NCI-H345 treated with DMSO at 0.1 percent for 48 hours (cell line): ENCODE data around the gene METTL2A.
A peak's percentile ranks its signal among the peaks of the same experiment; 100 is the strongest.
"Not testable (repeated sequence)": the region's sequence is repeated elsewhere in the genome, so short reads cannot be mapped to it uniquely, and the experiment has no call there.

Experiments
- DNase-seq: peaks from one replicate; lab custom pipeline; 2025; ENCODE audit not compliant: unreplicated experiment; lab: John Stamatoyannopoulos, UW

The METTL2A gene

DNA sequence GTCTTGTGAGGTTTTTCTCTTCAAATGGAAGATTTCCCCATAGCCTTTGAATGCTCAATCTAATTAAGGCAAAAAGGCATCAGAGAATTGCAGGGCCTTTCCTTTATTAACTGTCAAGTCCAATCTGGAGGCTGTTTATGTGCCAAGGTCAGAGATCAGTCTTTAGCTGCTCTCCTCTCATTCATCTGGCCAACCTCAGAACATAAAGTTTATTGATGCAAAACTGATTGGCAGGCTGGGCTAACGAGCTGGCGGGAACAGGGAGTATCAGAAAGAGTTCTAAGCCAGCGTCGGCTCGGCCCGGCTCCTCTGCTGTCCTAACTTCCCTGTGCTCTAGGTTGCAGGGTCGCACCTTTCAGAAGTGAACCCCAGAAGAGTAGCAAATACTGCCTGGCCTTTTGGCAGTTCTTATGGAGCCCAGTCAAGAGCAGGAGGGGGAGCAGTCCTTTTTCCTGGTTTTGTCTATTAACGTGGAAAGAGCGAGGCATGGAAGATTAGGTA is 47.7 kb downstream of the METTL2A start:
- not testable (repeated sequence) for DNase-seq

DNA sequence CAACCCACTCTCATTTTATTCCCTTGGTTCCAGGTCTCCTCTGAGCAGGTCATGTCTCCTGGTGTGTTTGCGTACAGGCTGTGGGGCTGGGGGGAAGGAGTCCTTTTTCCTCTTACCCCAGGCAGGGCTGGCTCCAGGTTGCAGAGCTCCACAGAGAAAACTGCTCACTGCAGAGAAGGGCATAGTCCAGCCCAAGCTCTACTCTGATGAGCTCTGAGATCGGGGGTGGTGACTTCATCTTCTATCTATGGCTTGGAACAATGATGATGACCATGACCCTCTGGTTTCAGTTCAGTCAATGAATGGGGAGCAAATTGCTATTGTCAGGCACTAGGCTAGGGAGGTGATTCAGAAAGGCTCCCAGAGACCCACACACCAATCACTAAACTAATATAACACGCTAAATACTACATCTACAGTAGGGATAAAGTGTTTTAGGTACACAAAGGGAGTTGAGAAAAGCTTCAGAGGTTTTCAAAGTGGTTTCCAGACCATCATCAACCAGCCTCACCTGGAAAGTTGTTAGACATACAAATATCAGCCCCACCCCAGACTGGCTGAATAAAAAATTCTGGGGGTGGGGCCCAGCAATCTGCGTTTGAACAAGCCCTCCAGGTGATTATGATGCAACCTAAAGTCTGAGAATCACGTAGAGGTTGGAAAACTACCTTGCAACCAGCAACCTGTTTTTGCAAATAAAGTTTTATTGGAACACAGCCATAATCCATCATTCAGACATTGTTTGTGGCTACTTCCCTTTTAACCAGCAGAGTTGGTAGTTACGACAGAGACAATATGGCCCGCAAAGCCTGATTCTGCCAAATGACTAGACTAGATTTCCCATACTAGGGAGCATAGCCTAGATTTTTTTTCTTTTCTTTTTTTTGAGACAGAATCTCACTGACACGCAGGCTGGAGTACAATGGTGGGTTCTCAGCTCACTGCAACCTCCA is 49.6 kb downstream of the METTL2A start:
- DNase-seq, result not testable (repeated sequence)

DNA sequence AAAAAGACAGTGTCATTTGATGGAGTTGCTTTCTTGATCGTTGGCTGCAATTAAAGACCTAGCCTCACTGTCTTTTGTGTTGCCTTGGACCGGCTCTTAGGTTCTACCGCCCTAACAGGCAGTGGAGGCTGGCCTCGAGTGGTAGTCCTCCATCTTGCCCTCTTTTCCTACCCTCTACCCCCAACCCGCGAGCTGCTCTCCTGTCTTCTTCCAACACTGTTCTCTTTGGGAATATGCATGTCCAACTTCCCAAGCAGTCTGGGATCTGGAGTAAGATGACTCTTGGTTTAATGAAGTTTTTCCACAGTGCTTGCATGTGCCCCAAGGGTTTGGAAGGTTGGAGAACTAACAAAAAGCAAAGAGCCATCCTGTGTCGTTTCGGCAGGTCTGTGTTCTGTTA is 53.4 kb downstream of the METTL2A start:
- DNase-seq, result not testable (repeated sequence)

DNA sequence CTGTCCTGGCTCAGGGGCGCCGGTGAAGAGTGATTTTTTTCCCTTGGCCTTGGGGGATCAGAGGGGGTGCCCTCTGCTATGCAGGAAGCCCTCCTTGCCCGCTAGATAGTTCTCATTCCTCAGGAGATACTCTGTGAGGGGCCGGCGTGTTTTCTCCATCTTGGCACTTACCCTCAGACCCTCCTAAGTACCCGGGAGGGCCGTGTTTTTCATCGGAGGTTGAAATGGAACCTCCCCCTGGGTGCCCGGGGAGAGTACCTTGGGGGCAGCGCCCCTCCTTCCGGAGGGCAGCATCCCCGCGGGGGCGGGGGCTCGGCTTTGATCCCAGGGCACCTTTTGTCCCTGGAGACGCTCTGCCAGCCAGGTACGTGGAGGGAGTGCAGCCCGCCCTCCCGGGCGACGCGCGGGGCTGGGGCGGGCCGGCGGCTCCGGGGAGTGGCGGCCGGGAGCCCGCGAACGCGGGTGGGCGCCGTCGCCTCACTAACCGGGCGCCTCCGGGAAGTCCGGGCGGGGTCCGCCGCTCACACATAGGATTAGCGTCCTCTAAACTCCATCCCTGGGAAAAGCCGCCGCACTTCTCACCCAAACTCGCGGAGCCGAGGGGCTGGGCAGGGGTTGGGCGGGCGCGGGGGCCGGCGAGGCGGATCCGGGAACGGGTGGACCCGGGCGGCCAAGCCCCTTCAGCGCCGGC is 54.2 kb downstream of the METTL2A start:
- not testable (repeated sequence) for DNase-seq

DNA sequence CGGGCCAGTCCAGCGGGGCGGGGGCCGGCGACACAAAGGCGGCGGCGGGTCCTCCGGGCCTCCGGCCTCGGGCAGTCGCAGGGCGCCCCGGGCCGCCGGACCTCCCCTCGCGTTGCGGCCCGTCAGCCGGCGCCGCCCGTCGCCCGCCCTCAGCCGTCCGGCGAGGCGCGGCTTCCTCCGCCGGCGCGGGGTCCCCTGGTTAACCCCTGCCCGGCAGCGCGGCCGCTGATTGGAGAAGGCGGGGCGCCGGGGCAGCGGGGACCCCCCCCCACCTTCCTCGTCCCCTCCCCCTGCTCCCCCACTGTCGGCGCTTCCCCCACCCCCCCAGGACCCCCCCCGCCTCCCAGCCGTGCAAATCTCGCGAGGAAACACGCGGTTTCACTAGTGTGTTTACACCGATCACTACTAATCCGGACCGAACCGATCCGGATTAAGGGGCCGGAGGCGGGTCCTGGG is 54.8 kb downstream of the METTL2A start, which contains the start of gene TLK2:
Gene TLK2, plus strand, starts transcription at position 402 of the 456 bp plus-strand sequence. CDS start 2,301 bp downstream, outside the sequence.
- DNase-seq, result peak; percentile 41

DNA sequence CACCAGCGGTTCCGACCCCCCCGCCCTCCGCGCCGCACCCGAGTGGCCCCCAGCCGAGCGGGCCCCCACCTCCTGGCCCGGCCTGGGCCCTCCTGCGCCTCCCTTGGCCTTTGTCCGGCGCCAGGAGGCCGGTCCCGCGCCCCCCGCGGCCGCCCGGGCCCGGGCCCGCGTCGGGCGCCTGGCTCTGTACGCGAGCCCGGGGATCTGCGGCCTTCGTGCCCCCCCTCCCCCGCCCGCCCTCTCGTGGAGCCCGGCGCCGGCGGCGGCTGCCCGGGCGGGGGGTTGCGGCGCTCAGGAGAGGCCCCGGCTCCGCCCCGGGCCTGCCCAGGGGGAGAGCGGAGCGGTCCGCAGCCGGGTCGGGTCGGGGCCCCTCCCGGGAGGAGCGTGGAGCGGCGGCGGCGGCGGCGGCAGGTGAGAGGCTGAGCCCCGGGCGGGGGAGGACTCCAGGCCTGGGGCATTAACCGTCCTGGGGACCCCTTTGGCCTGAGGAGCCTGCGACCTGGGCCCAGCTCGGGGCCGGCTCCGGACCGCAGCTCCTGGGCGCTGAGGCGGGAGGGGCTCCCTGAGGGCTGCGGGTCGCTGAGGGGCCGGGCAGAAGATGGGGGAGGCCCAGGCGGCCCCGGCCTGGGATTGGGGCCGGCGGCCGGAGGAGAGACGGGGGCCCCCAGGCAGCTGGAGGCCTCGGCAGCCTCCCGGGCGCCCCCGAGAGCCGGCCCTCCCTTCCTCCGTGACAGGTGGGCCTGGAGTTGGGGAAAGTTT is 55.4 kb downstream of the METTL2A start:
- not testable (repeated sequence) for DNase-seq

DNA sequence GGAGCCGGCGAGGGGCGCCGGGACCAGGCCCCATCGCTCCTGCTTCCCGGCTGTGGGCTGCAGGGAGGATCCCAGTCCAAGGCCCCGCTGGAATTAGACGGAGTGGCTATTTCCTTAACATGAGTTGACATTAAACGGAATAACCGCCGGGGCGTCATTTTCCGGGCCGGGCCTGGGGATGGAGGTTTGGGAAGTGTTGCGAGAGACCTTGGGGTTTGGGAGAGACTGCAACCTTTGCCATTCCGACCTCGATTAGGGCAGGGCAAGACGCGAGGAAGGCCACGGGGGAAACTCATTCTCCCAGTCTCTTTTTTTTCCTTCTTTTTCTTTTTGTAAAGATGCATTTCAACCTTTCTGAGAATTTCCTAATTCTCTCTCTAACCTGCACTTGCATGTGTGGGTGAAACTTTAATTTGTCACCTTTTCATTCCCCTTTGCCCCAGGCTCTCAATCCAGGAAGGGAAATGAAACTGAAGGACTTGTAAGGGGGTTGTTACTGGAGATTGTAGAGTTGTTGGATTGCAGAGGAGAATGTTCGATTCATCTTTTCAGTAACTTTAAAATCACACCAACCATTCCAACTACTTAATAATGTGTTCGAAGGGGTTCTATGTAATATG is 56.1 kb downstream of the METTL2A start:
- DNase-seq, result not testable (repeated sequence)

DNA sequence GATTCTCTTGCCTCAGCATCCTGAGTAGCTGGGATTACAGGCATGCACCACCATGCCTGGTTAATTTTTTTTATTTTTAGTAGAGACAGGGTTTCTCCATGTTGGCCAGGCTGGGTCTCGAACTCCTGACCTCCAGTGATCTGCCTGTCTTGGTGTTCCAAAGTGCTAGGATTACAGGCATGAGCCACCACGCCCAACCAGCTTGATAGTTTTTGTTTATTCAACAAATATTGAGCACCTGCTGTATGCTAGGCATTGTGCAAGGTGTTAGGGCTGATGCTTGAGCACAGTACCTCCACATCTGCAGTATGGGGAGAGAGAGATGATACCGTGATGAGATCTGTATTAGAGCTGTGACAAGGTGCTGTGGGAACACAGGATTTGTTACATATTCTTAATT is 58.9 kb downstream of the METTL2A start:
- not testable (repeated sequence) for DNase-seq

DNA sequence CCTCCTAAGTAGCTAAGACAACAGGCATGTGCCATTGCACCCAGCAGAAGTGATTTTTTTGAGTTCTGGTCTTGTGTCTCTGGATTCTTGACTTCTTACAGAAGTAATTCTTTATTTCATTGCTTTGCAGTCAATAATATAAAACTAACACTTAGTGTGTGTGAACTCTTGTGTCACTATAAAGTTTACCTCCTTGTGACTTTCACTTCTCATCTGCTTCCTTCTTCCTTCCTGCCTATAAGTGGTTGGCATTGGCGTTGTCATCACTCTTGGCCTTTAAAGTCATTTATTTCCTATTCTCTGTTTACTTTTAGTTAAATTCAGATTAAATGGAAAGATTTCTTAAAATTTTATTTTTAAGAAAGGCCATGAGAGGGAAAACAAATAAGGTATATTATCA is 67.3 kb downstream of the METTL2A start:
- DNase-seq, result not testable (repeated sequence)

DNA sequence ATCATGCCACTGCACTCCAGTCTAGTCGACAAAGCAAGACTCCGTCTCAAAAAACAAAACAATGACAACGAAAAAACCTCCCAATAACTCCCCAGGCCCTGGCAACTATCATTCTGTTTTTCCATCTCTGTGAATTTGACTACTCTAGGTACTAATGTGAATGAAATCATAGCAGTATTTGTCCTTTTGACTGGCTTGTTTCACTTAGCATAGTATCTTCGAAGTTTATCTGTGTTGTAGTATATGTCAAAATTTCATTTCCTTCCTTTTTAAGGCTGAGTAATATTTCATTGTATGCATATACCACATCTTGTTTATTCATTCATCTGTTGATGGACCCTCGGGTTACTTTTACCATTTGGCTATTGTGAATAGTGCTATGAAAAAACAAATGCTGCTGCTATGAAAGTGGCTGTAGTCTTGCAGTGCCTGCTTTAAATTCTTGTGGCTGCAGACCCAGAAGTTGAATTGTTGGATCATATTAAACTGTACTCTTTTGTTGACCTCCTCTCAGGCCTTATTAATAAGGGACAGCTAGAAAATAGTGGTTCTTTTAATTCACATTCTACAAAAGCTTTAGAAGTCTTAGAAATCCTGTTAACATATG is 69.5 kb downstream of the METTL2A start:
- not testable (repeated sequence) for DNase-seq

DNA sequence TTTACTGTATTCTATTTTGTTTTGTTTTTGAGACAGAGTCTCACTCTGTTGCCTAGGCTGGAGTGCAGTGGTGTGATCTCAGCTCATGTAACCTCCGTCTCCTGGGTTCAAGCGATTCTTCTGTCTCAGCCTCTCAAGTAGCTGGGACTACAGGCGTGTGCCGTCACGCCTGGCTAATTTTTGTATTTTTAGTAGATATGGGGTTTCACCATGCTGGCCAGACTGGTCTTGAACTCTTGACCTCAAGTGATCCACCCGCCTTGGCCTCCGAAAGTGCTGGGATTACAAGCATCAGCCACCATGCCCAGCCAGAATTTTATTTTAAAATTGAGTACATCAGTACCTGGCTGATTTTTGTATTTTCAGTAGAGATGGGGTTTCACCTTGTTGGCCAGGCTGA is 70.4 kb downstream of the METTL2A start:
- not testable (repeated sequence) for DNase-seq

DNA sequence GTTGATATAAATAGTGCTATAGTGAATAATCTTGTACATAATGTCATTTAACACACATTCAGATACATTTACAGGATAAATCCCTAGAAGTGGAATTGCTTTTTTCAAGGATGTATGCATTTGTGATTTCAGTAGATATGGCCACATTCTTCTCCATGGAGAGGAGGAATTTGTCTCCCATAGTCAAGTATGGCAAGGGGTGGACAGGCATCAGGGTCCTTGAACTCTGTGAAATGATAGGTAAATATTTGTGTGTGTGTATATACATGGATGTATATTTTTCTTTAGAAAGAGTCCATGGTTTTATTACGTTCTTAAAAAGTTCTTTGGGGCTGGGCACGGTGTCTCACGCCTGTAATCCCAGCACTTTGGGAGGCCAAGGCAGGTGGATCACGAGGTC is 72.6 kb downstream of the METTL2A start:
- DNase-seq, result not testable (repeated sequence)

DNA sequence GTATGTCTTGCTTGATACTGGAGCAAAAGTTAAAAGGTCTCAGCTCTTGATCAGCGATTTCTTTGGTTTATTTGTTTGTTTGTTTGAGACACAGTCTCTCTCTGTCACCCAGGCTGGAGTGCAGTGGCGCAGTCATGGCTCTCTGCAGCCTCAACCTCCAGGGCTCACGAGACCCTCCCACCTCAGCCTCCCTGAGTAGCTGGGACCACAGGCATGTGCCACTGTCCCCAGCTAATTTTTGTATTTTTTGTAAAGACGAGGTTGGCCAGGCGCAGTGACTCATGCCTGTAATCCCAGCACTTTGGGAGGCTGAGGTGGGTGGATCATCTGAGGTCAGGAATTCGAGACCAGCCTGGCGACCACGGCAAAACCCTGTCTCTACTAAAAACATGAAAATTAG is 75.1 kb downstream of the METTL2A start:
- DNase-seq, result not testable (repeated sequence)
